HCT116 (cell line): Measurements from ENCODE around the gene TMEM54. TPM values are rescaled to one million over a fixed set of nuclear protein-coding genes. Genes with fewer than 3 reads are reported as not detected.

Experiments used
- ATAC-seq: fragments of 200-7000 bp; cut with Tn5 transposase; 2 replicates; pipeline ENCODE4 v1.9.1; 2020; ENCODE audit warnings: mild to moderate bottlenecking, moderate library complexity
- BruUV-seq: library from RNA; stranded (reverse); fragments of 400-500 nt; replicated peaks from 2 replicates; lab custom pipeline; 2021; lab: Mats Ljungman, UMichigan
- CTCF ChIA-PET: fragments of 300-600 bp; sonication (Branson Sonifier 250); formaldehyde crosslinking; loops from one replicate; lab custom pipeline; 2021; ENCODE audit warnings: antibody characterized with exemption; lab: Charles Lee
- POLR2A ChIA-PET: fragments of 300-600, 350-600 bp; sonication (Branson Sonifier 250); formaldehyde crosslinking; loops from one replicate; lab custom pipeline; 2021; ENCODE audit warnings: antibody characterized with exemption; lab: Charles Lee
- RAD21 ChIA-PET, 2 experiments: fragments of 300-600 bp; sonication (Branson Sonifier 250); formaldehyde crosslinking; loops; one replicate each; lab custom pipeline; 2023; ENCODE audit warnings: low total read pairs in 2 of 2; ENCODE audit not compliant: uncharacterized antibody in 2 of 2, unreplicated experiment in 2 of 2, low non-redundant PET in 1 of 2; lab: Charles Lee
- DNase-seq: peaks from one replicate; pipeline ENCODE4 v3.0.0-alpha.2; 2010; ENCODE audit warnings: low read depth, low spot score
- H2AFZ ChIP-seq: fragments of 200-600 bp; shearing (Covaris generic), sonication (generic); 2 replicates; pipeline ENCODE4 v1.6.1; 2017; ENCODE audit warnings: low read depth, mixed run types, mixed read lengths, antibody characterized with exemption, low read length; ENCODE audit not compliant: poor library complexity, severe bottlenecking
- H3K27ac ChIP-seq: 2 replicates; pipeline ENCODE4 v1.5.1; 2012; ENCODE audit warnings: low read depth, low read length
- H3K27me3 ChIP-seq: fragments of 200-600 bp; sonication (generic); 2 replicates; pipeline ENCODE4 v1.6.1; 2016; ENCODE audit warnings: mixed run types, low read length, mixed read lengths; ENCODE audit not compliant: insufficient read depth
- H3K36me3 ChIP-seq, 2 experiments: fragments of 200-500 bp in 1 of 2; fragments of 200-600 bp in 1 of 2; sonication (Bioruptor generic) in 1 of 2; sonication (generic) in 1 of 2; 2 replicates each; pipeline versions ENCODE4 v1.5.1 to v1.6.1; 2014 to 2016; ENCODE audit warnings: low read length in 2 of 2, inconsistent platforms in 1 of 2, mixed read lengths in 1 of 2, mixed run types in 1 of 2; ENCODE audit not compliant: insufficient read depth in 2 of 2, control insufficient read depth in 1 of 2
- H3K4me1 ChIP-seq, 2 experiments: fragments of 200-600 bp in 1 of 2; sonication (generic) in 1 of 2; 2 replicates each; pipeline versions ENCODE4 v1.5.1 to v1.6.1; 2012 to 2017; ENCODE audit warnings: low read length in 2 of 2, inconsistent platforms in 1 of 2, mild to moderate bottlenecking in 1 of 2, mixed read lengths in 1 of 2, mixed run types in 1 of 2, moderate library complexity in 1 of 2; ENCODE audit not compliant: insufficient read depth in 2 of 2, control insufficient read depth in 1 of 2
- H3K4me2 ChIP-seq: fragments of 200-600 bp; sonication (generic); 2 replicates; pipeline ENCODE4 v1.6.1; 2017; ENCODE audit warnings: mixed run types, low read length, mixed read lengths
- H3K4me3 ChIP-seq, 2 experiments: fragments of 200-600 bp in 1 of 2; sonication (generic) in 1 of 2; replicated peaks in 1 of 2; 2 replicates each; pipeline ENCODE4 v1.5.1; 2011 to 2016; ENCODE audit warnings: low read length in 2 of 2, control low read depth in 1 of 2, low read depth in 1 of 2, mild to moderate bottlenecking in 1 of 2, mixed read lengths in 1 of 2, mixed run types in 1 of 2
- H3K79me2 ChIP-seq: fragments of 200-600 bp; sonication (generic); 2 replicates; pipeline ENCODE4 v1.6.1; 2017; ENCODE audit warnings: mild to moderate bottlenecking, mixed run types, low read length, moderate library complexity, mixed read lengths; ENCODE audit not compliant: insufficient read depth
- H3K9ac ChIP-seq: fragments of 200-600 bp; sonication (generic); 2 replicates; pipeline ENCODE4 v1.6.1; 2016; ENCODE audit warnings: low read length, mixed read lengths
- H3K9me2 ChIP-seq: fragments of 200-600 bp; sonication (generic), shearing (Covaris generic); 2 replicates; pipeline ENCODE4 v1.6.1; 2017; ENCODE audit warnings: mixed run types, mild to moderate bottlenecking, moderate library complexity; ENCODE audit not compliant: insufficient read depth
- H3K9me3 ChIP-seq, 2 experiments: fragments of 200-500 bp in 1 of 2; fragments of 200-600 bp in 1 of 2; sonication (Bioruptor generic) in 1 of 2; sonication (generic) in 1 of 2; 2 replicates each; pipeline ENCODE4 v1.6.1; 2014 to 2017; ENCODE audit warnings: low read length in 2 of 2, mixed read lengths in 2 of 2, inconsistent platforms in 1 of 2, low read depth in 1 of 2, mild to moderate bottlenecking in 1 of 2, mixed run types in 1 of 2, moderate library complexity in 1 of 2; ENCODE audit not compliant: control insufficient read depth in 1 of 2, insufficient read depth in 1 of 2
- H4K20me1 ChIP-seq: fragments of 200-600 bp; sonication (generic), shearing (Covaris generic); 2 replicates; pipeline ENCODE4 v1.6.1; 2017; ENCODE audit warnings: mixed run types, mild to moderate bottlenecking, moderate library complexity; ENCODE audit not compliant: insufficient read depth
- EGR1 ChIP-seq: IDR thresholded peaks from 2 replicates; pipeline ENCODE4 v1.6.1; 2012; ENCODE audit warnings: low read depth
- ELF1 ChIP-seq: IDR thresholded peaks from 2 replicates; pipeline ENCODE4 v1.6.1; 2012; ENCODE audit warnings: low read depth, borderline replicate concordance
- EZH2 ChIP-seq: fragments of 200-600 bp; sonication (generic); IDR thresholded peaks from 2 replicates; pipeline ENCODE4 v1.6.1; 2017; ENCODE audit warnings: antibody characterized with exemption, mixed run types
- EZH2phosphoT487 ChIP-seq: fragments of 200-600 bp; IDR thresholded peaks from 2 replicates; pipeline ENCODE4 v1.6.1; 2018; ENCODE audit warnings: antibody characterized with exemption, borderline replicate concordance
- JUND ChIP-seq: IDR thresholded peaks from 2 replicates; pipeline ENCODE4 v1.6.1; 2012
- POLR2A ChIP-seq: IDR thresholded peaks from 2 replicates; pipeline ENCODE4 v1.7.0; 2011; ENCODE audit warnings: borderline replicate concordance; ENCODE audit not compliant: insufficient read depth, insufficient read length; ENCODE audit errors: extremely low read depth
- RAD21 ChIP-seq: IDR thresholded peaks from 2 replicates; pipeline ENCODE4 v1.6.1; 2012; ENCODE audit warnings: low read depth, mild to moderate bottlenecking
- SIN3A ChIP-seq: IDR thresholded peaks from 2 replicates; pipeline ENCODE4 v1.6.1; 2012; ENCODE audit warnings: low read depth
- SRF ChIP-seq: IDR thresholded peaks from 2 replicates; pipeline ENCODE4 v1.6.1; 2012; ENCODE audit warnings: low read depth
- intact Hi-C: fragments of 100-400 bp; cut with micrococcal nuclease; formaldehyde crosslinking; loops from 2 replicates; pipeline ENCODE4 v1.10.0; 2022
- total RNA-seq: library from RNA; stranded (reverse); gene quantifications from one replicate; pipeline ENCODE4 v1.2.1, GENCODE V29; 2021; ENCODE audit not compliant: unreplicated experiment
- TF ChIP-seq, protein P1 (sequence below), 3 experiments: fragments of 200-600 bp in 1 of 3; sonication (generic) in 1 of 3; IDR thresholded peaks in 2 of 3; conservative IDR thresholded peaks in 1 of 3; 2 replicates each; pipeline ENCODE4 v1.5.1; 2012 to 2017; ENCODE audit warnings: low read depth in 2 of 3, low read length in 2 of 3, antibody characterized with exemption in 1 of 3, borderline replicate concordance in 1 of 3, control low read depth in 1 of 3, mild to moderate bottlenecking in 1 of 3, mixed read lengths in 1 of 3, mixed run types in 1 of 3, moderate library complexity in 1 of 3; ENCODE audit not compliant: insufficient read depth in 1 of 3
- TF ChIP-seq, protein P2 (sequence below): IDR thresholded peaks from 2 replicates; pipeline ENCODE4 v1.6.1; 2011; ENCODE audit warnings: mild to moderate bottlenecking, low read length, moderate library complexity; ENCODE audit not compliant: insufficient replicate concordance; ENCODE audit errors: extremely low read depth

The TMEM54 gene
- total RNA-seq, 1 experiment from 2014 or later = 121 TPM

- no peaks in the 10 kb centered on the region for H3K27me3 ChIP-seq
- no peaks in the 10 kb centered on the region for H3K79me2 ChIP-seq
- H3K9me3 ChIP-seq = no peaks in the 10 kb centered on the region
- H3K4me2 ChIP-seq = no peak overlapping the region
- no peaks in the 10 kb centered on the region for H3K9me2 ChIP-seq
- ChIA-PET RAD21 (no interaction called here), CTCF (no interaction called here), POLR2A (interaction anchor here (0.7 kb wide), 1 partner anchor 26 kb away, joined by 3 read pairs; no protein-coding TSS in a partner anchor)
- H3K4me3 ChIP-seq = no peak overlapping the region
- H2AFZ ChIP-seq = no peak overlapping the region
- no peaks in the 10 kb centered on the region for H4K20me1 ChIP-seq
- TF ChIP-seq SIN3A (no peak), EZH2 (no peak), ELF1 (no peak), JUND (no peak), SRF (no peak), POLR2A (no peak), RAD21 (no peak), EZH2phosphoT487 (no peak), EGR1 (no peak)
- TF ChIP-seq, protein P1, sequence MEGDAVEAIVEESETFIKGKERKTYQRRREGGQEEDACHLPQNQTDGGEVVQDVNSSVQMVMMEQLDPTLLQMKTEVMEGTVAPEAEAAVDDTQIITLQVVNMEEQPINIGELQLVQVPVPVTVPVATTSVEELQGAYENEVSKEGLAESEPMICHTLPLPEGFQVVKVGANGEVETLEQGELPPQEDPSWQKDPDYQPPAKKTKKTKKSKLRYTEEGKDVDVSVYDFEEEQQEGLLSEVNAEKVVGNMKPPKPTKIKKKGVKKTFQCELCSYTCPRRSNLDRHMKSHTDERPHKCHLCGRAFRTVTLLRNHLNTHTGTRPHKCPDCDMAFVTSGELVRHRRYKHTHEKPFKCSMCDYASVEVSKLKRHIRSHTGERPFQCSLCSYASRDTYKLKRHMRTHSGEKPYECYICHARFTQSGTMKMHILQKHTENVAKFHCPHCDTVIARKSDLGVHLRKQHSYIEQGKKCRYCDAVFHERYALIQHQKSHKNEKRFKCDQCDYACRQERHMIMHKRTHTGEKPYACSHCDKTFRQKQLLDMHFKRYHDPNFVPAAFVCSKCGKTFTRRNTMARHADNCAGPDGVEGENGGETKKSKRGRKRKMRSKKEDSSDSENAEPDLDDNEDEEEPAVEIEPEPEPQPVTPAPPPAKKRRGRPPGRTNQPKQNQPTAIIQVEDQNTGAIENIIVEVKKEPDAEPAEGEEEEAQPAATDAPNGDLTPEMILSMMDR (IDR thresholded peaks at IDR 0.05 in 2 of 3, conservative IDR thresholded peaks at IDR 0.05 in 1 of 3; ENCODE audit: borderline replicate concordance in 1 of 3, insufficient read depth in 1 of 3, low read depth in 2 of 3, low read length in 2 of 3) = no peak
- TF ChIP-seq, protein P2, sequence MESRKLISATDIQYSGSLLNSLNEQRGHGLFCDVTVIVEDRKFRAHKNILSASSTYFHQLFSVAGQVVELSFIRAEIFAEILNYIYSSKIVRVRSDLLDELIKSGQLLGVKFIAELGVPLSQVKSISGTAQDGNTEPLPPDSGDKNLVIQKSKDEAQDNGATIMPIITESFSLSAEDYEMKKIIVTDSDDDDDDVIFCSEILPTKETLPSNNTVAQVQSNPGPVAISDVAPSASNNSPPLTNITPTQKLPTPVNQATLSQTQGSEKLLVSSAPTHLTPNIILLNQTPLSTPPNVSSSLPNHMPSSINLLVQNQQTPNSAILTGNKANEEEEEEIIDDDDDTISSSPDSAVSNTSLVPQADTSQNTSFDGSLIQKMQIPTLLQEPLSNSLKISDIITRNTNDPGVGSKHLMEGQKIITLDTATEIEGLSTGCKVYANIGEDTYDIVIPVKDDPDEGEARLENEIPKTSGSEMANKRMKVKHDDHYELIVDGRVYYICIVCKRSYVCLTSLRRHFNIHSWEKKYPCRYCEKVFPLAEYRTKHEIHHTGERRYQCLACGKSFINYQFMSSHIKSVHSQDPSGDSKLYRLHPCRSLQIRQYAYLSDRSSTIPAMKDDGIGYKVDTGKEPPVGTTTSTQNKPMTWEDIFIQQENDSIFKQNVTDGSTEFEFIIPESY = no peak
- no peaks in the 10 kb centered on the region for H3K4me1 ChIP-seq
- intact Hi-C loops = no loop called here
- DNase-seq (no peak), ATAC-seq (no peak)
- BruUV-seq = no TSS peak
- H3K9ac ChIP-seq = no peak overlapping the region
- H3K27ac ChIP-seq = no peak overlapping the region
- H3K36me3 ChIP-seq = no peaks in the 10 kb centered on the region
These were observed 24.4 kb upstream of the TMEM54 start for GRCh38 chr1:32925403-32926162.
